Neural progenitor cell (in vitro differentiated cells): Measurements from ENCODE around the gene TMCC1. TPM values are rescaled to one million over a fixed set of nuclear protein-coding genes. Genes with fewer than 3 reads are reported as not detected.

Experiments used
- DNase-seq: peaks from one replicate; pipeline ENCODE4 v3.0.0-alpha.2; 2016; ENCODE audit warnings: low spot score
- H2AFZ ChIP-seq: fragments of 200-600 bp; sonication (generic); replicated peaks from 2 replicates; pipeline ENCODE4 v1.6.1; 2016; ENCODE audit warnings: antibody characterized with exemption
- H3F3A ChIP-seq: fragments of 200-600 bp; sonication (generic); 2 replicates; pipeline ENCODE4 v1.6.1; 2016; ENCODE audit warnings: antibody characterized with exemption, low read depth
- H3K27ac ChIP-seq: fragments of 200-600 bp; sonication (generic); 2 replicates; pipeline ENCODE4 v1.5.1; 2016; ENCODE audit warnings: mild to moderate bottlenecking
- H3K27me3 ChIP-seq: fragments of 200-600 bp; sonication (generic); 2 replicates; pipeline ENCODE4 v1.6.1; 2016; ENCODE audit warnings: mild to moderate bottlenecking, moderate library complexity
- H3K36me3 ChIP-seq: fragments of 200-600 bp; sonication (generic); 2 replicates; pipeline ENCODE4 v1.5.1; 2016
- H3K4me1 ChIP-seq: fragments of 200-600 bp; sonication (generic); 2 replicates; pipeline ENCODE4 v1.6.1; 2016; ENCODE audit warnings: mixed run types
- H3K4me2 ChIP-seq: fragments of 200-600 bp; sonication (generic); 2 replicates; pipeline ENCODE4 v1.6.1; 2016
- H3K4me3 ChIP-seq: fragments of 200-600 bp; sonication (generic); 2 replicates; pipeline ENCODE4 v1.5.1; 2016
- H3K79me2 ChIP-seq: fragments of 200-600 bp; sonication (generic); 2 replicates; pipeline ENCODE4 v1.6.1; 2016; ENCODE audit warnings: low read depth
- H3K9ac ChIP-seq: fragments of 200-600 bp; sonication (generic); 2 replicates; pipeline ENCODE4 v1.6.1; 2016
- H3K9me3 ChIP-seq: fragments of 200-600 bp; sonication (generic); 2 replicates; pipeline ENCODE4 v1.5.1; 2016; ENCODE audit warnings: low read depth
- H4K20me1 ChIP-seq: fragments of 200-600 bp; sonication (generic); 2 replicates; pipeline ENCODE4 v1.6.1; 2016; ENCODE audit warnings: low read depth
- H3K27ac Mint-ChIP-seq: 3 replicates; pipeline ENCODE4 v1.8.0; 2021; ENCODE audit warnings: mixed read lengths
- H3K27me3 Mint-ChIP-seq: 2 replicates; pipeline ENCODE4 v1.8.0; 2022; ENCODE audit warnings: low read depth, mild to moderate bottlenecking, inconsistent platforms, moderate library complexity, mixed read lengths; ENCODE audit not compliant: insufficient read depth
- H3K36me3 Mint-ChIP-seq: 3 replicates; pipeline ENCODE4 v1.8.0; 2021; ENCODE audit warnings: mixed read lengths
- H3K4me1 Mint-ChIP-seq: 3 replicates; pipeline ENCODE4 v1.8.0; 2021; ENCODE audit warnings: mixed read lengths
- H3K4me3 Mint-ChIP-seq: 3 replicates; pipeline ENCODE4 v1.8.0; 2021; ENCODE audit warnings: mild to moderate bottlenecking, moderate library complexity, mixed read lengths
- H3K9me3 Mint-ChIP-seq: 3 replicates; pipeline ENCODE4 v1.8.0; 2020; ENCODE audit warnings: mixed read lengths
- CTCF ChIP-seq: fragments of 200-600 bp; sonication (generic); IDR thresholded peaks from 2 replicates; pipeline ENCODE4 v1.5.1; 2017; ENCODE audit warnings: antibody characterized with exemption, mild to moderate bottlenecking
- EZH2 ChIP-seq: fragments of 200-600 bp; sonication (generic); IDR thresholded peaks from 2 replicates; pipeline ENCODE4 v1.6.1; 2017; ENCODE audit warnings: antibody characterized with exemption, mild to moderate bottlenecking, moderate library complexity
- EZH2phosphoT487 ChIP-seq: fragments of 200-600 bp; sonication (generic); IDR thresholded peaks from 2 replicates; pipeline ENCODE4 v1.6.1; 2017; ENCODE audit warnings: antibody characterized with exemption
- total RNA-seq: library from RNA; depleted of rRNA; stranded (reverse); fragments of >200 nt; gene quantifications from 2 replicates; pipeline ENCODE4 v1.2.3, GENCODE V29; 2015; ENCODE audit warnings: low replicate concordance

TMCC1 gene
- total RNA-seq, 1 donor from 2014 or later = 29.8 TPM

- Histone ChIP-seq H3K9ac (no peak overlapping the region), H3K27ac (no peak overlapping the region), H3K4me1 (no peaks in the 10 kb centered on the region), H3K79me2 (no peaks in the 10 kb centered on the region), H3K9me3 (no peaks in the 10 kb centered on the region), H3K36me3 (no peaks in the 10 kb centered on the region), H3K4me2 (no peak overlapping the region), H4K20me1 (no peaks in the 10 kb centered on the region), H3K27me3 (peaks cover 9% of the 10 kb centered on the region), H3K4me3 (no peak overlapping the region), H2AFZ (no peak overlapping the region), H3F3A (no peaks in the 10 kb centered on the region)
- H3K36me3 Mint-ChIP-seq = no peaks in the 10 kb centered on the region
- no peak overlapping the region for H3K4me3 Mint-ChIP-seq
- no peak overlapping the region for H3K27ac Mint-ChIP-seq
- peaks cover 13% of the 10 kb centered on the region for H3K9me3 Mint-ChIP-seq
- no peaks in the 10 kb centered on the region for H3K4me1 Mint-ChIP-seq
- no peak for DNase-seq
- H3K27me3 Mint-ChIP-seq = peaks cover 4% of the 10 kb centered on the region
- TF ChIP-seq CTCF (no peak), EZH2phosphoT487 (no peak), EZH2 (no peak)
Observed at GRCh38 chr3:129929383-129929782, 35.9 kb upstream of the TMCC1 start.

- Histone ChIP-seq H3K36me3 (no peaks in the 10 kb centered on the region), H3K4me2 (no peak overlapping the region), H3F3A (no peaks in the 10 kb centered on the region), H3K27me3 (no peaks in the 10 kb centered on the region), H3K9ac (no peak overlapping the region), H3K27ac (no peak overlapping the region), H4K20me1 (no peaks in the 10 kb centered on the region), H3K9me3 (no peaks in the 10 kb centered on the region), H3K4me3 (no peak overlapping the region), H3K4me1 (no peaks in the 10 kb centered on the region), H2AFZ (no peak overlapping the region), H3K79me2 (no peaks in the 10 kb centered on the region)
- no peak for DNase-seq
- H3K4me3 Mint-ChIP-seq = no peak overlapping the region
- H3K27me3 Mint-ChIP-seq = peaks cover 2% of the 10 kb centered on the region
- H3K4me1 Mint-ChIP-seq = no peaks in the 10 kb centered on the region
- TF ChIP-seq EZH2phosphoT487 (no peak), CTCF (no peak), EZH2 (no peak)
- H3K27ac Mint-ChIP-seq = no peak overlapping the region
- no peaks in the 10 kb centered on the region for H3K36me3 Mint-ChIP-seq
- peaks cover 13% of the 10 kb centered on the region for H3K9me3 Mint-ChIP-seq
Observed at GRCh38 chr3:129927072-129927471, 33.6 kb upstream of the TMCC1 start.

GRCh38 chr3:129919806-129920205 lies 26.3 kb upstream of the TMCC1 start:
- Mint-ChIP-seq H3K36me3 (peaks cover 3% of the 10 kb centered on the region), H3K4me1 (no peaks in the 10 kb centered on the region), H3K4me3 (no peak overlapping the region), H3K27me3 (peaks cover 9% of the 10 kb centered on the region), H3K9me3 (peaks cover 31% of the 10 kb centered on the region), H3K27ac (no peak overlapping the region)
- H2AFZ ChIP-seq = no peak overlapping the region
- H3K27me3 ChIP-seq = no peaks in the 10 kb centered on the region
- H3K36me3 ChIP-seq = no peaks in the 10 kb centered on the region
- H3K79me2 ChIP-seq = no peaks in the 10 kb centered on the region
- no peak overlapping the region for H3K9ac ChIP-seq
- no peak for DNase-seq
- H3K27ac ChIP-seq = no peak overlapping the region
- no peaks in the 10 kb centered on the region for H3K9me3 ChIP-seq
- no peaks in the 10 kb centered on the region for H3F3A ChIP-seq
- H4K20me1 ChIP-seq = no peaks in the 10 kb centered on the region
- no peaks in the 10 kb centered on the region for H3K4me1 ChIP-seq
- no peak overlapping the region for H3K4me3 ChIP-seq
- H3K4me2 ChIP-seq = no peak overlapping the region
- TF ChIP-seq EZH2 (no peak), EZH2phosphoT487 (no peak), CTCF (no peak)

- H3K36me3 ChIP-seq = no peaks in the 10 kb centered on the region
- H3K9me3 Mint-ChIP-seq = peaks cover 30% of the 10 kb centered on the region
- no peaks in the 10 kb centered on the region for H3K4me1 ChIP-seq
- H3K27me3 Mint-ChIP-seq = peaks cover 9% of the 10 kb centered on the region
- DNase-seq = no peak
- TF ChIP-seq EZH2 (no peak), CTCF (no peak), EZH2phosphoT487 (no peak)
- H3K9me3 ChIP-seq = no peaks in the 10 kb centered on the region
- H2AFZ ChIP-seq = no peak overlapping the region
- H3K79me2 ChIP-seq = no peaks in the 10 kb centered on the region
- H3K36me3 Mint-ChIP-seq = peaks cover 3% of the 10 kb centered on the region
- H4K20me1 ChIP-seq = no peaks in the 10 kb centered on the region
- H3K27ac Mint-ChIP-seq = no peak overlapping the region
- no peaks in the 10 kb centered on the region for H3K4me1 Mint-ChIP-seq
- H3F3A ChIP-seq = no peaks in the 10 kb centered on the region
- H3K4me3 ChIP-seq = no peak overlapping the region
- no peak overlapping the region for H3K4me2 ChIP-seq
- H3K27me3 ChIP-seq = no peaks in the 10 kb centered on the region
- H3K27ac ChIP-seq = no peak overlapping the region
- no peak overlapping the region for H3K9ac ChIP-seq
- H3K4me3 Mint-ChIP-seq = no peak overlapping the region
Observed at GRCh38 chr3:129919357-129919756, 25.8 kb upstream of the TMCC1 start.
